GM03348 (cell line): ENCODE measurements around the gene CCDC180.
"Not testable (repeated sequence)": the region's sequence is repeated elsewhere in the genome, so short reads cannot be mapped to it uniquely, and the experiment has no call there.

Source experiments
- DNase-seq: peaks from one replicate; pipeline ENCODE4 v3.0.0; 2012; ENCODE audit warnings: low spot score

Gene CCDC180

GRCh38 chr9:97307500-97308163 is at the start of gene CCDC180:
CCDC180 (plus strand) TSS chr9:97307659; CDS start chr9:97308064, 405 bp downstream.
- DNase-seq = peak; percentile 25

- DNase-seq = not testable (repeated sequence)
These were observed 47.5 kb upstream of the CCDC180 start for GRCh38 chr9:97259834-97260514.

- no peak for DNase-seq
These were observed 36.2 kb upstream of the CCDC180 start for GRCh38 chr9:97271292-97271691.

GRCh38 chr9:97272072-97272471 is 35.4 kb upstream of the CCDC180 start:
- no peak for DNase-seq

- no peak for DNase-seq
These were observed 31.1 kb upstream of the CCDC180 start for GRCh38 chr9:97276310-97276852.

- no peak for DNase-seq
These were observed 29.5 kb upstream of the CCDC180 start for GRCh38 chr9:97277953-97278352.

GRCh38 chr9:97280755-97281330 is 26.6 kb upstream of the CCDC180 start:
- DNase-seq = no peak

- no peak for DNase-seq
These were observed 23.7 kb upstream of the CCDC180 start for GRCh38 chr9:97283768-97284167.

- DNase-seq = no peak
These were observed 22.7 kb upstream of the CCDC180 start for GRCh38 chr9:97284798-97285197.

GRCh38 chr9:97292200-97292599 is 15.3 kb upstream of the CCDC180 start:
- DNase-seq = no peak

GRCh38 chr9:97293207-97293721 is 14.2 kb upstream of the CCDC180 start:
- DNase-seq = no peak

GRCh38 chr9:97293818-97294217 is 13.6 kb upstream of the CCDC180 start:
- DNase-seq = no peak

- no peak for DNase-seq
These were observed 9.6 kb upstream of the CCDC180 start for GRCh38 chr9:97297889-97298288.

GRCh38 chr9:97299809-97300414 is 7.5 kb upstream of the CCDC180 start:
- no peak for DNase-seq

GRCh38 chr9:97300586-97300985 is 6.9 kb upstream of the CCDC180 start:
- no peak for DNase-seq

- DNase-seq = no peak
These were observed 5.5 kb upstream of the CCDC180 start for GRCh38 chr9:97301974-97302373.

- DNase-seq = no peak
These were observed 2.9 kb upstream of the CCDC180 start for GRCh38 chr9:97304586-97304985.

GRCh38 chr9:97305501-97306298 is 1.8 kb upstream of the CCDC180 start:
- DNase-seq = no peak

- DNase-seq = peak; percentile 61
These were observed 368 bp upstream of the CCDC180 start for GRCh38 chr9:97307091-97307490.

GRCh38 chr9:97309260-97309659 is 1.8 kb downstream of the CCDC180 start:
- no peak for DNase-seq

GRCh38 chr9:97310023-97310422 is 2.6 kb downstream of the CCDC180 start:
- no peak for DNase-seq

GRCh38 chr9:97310896-97311295 is 3.4 kb downstream of the CCDC180 start:
- no peak for DNase-seq
